Measurements from ENCODE around the gene FBLN1. TPM values are rescaled to one million over a fixed set of nuclear protein-coding genes. Genes with fewer than 3 reads are reported as not detected.

Gene FBLN1
- total RNA-seq, 1 experiment from 2014 or later = 183 TPM

- TF ChIP-seq ARID4B (CRISPR knock-in tag; IDR thresholded peaks at IDR 0.05; ENCODE audit: borderline replicate concordance) (no peak), ATF2 (CRISPR knock-in tag; IDR thresholded peaks at IDR 0.05; ENCODE audit: borderline replicate concordance, low read depth) (no peak), TCF7 (CRISPR knock-in tag; IDR thresholded peaks at IDR 0.05; ENCODE audit: low read depth) (no peak), AR (CRISPR knock-in tag; IDR thresholded peaks at IDR 0.05) (no peak), GABPB1 (CRISPR knock-in tag; IDR thresholded peaks at IDR 0.05) (no peak), MAX (CRISPR knock-in tag; IDR thresholded peaks at IDR 0.05) (peak; percentile 83), ZNF138 (CRISPR knock-in tag; conservative IDR thresholded peaks at IDR 0.05) (no peak), SP1 (CRISPR knock-in tag; conservative IDR thresholded peaks at IDR 0.05) (0 out of 2 replicates have a peak, but pooled peaks have one; percentile 6)
- TF ChIP-seq, protein P1, sequence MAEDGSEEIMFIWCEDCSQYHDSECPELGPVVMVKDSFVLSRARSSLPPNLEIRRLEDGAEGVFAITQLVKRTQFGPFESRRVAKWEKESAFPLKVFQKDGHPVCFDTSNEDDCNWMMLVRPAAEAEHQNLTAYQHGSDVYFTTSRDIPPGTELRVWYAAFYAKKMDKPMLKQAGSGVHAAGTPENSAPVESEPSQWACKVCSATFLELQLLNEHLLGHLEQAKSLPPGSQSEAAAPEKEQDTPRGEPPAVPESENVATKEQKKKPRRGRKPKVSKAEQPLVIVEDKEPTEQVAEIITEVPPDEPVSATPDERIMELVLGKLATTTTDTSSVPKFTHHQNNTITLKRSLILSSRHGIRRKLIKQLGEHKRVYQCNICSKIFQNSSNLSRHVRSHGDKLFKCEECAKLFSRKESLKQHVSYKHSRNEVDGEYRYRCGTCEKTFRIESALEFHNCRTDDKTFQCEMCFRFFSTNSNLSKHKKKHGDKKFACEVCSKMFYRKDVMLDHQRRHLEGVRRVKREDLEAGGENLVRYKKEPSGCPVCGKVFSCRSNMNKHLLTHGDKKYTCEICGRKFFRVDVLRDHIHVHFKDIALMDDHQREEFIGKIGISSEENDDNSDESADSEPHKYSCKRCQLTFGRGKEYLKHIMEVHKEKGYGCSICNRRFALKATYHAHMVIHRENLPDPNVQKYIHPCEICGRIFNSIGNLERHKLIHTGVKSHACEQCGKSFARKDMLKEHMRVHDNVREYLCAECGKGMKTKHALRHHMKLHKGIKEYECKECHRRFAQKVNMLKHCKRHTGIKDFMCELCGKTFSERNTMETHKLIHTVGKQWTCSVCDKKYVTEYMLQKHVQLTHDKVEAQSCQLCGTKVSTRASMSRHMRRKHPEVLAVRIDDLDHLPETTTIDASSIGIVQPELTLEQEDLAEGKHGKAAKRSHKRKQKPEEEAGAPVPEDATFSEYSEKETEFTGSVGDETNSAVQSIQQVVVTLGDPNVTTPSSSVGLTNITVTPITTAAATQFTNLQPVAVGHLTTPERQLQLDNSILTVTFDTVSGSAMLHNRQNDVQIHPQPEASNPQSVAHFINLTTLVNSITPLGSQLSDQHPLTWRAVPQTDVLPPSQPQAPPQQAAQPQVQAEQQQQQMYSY (CRISPR knock-in tag; IDR thresholded peaks at IDR 0.05) = no peak
Measured at GRCh38 chr22:45628515-45628914, 125.8 kb downstream of the FBLN1 start (continued).

DNA sequence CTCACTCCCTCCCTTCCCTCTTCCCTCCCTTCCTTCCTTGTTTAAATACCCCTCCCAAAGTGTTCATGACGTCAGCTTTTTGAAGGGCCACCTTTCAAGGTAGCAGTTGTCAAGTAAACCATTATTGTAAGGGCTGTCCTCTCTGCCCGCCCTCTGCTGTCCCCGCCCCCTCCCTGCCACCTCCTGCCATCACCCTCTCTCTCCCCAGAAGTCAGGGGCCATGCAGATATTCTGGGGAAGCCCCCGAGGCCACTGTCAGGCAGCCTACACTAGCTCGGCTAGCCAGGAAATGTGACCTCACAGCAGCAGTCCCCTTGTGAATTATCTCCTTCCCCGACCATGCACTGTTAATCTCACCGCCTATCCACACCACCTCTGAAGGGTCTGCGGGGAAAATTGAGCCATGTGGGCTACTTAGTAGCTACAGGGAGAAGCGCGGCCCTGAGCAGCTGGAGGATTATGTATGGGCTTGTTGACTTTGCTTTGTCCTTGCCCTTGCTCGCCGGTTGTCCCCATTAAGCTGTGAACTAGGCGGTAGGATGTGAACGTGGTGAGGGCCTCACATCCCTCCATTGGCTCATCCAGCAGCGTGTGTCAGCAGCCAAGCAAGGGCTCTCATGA is 126.9 kb downstream of the FBLN1 start:
- ATAC-seq (peak; percentile 34), DNase-seq (ENCODE audit: low spot score) (no peak)
- H3K27ac Mint-ChIP-seq = peak overlapping the region; percentile 90
- ChIA-PET CTCF (interaction anchor here (0.6 to 2.0 kb wide), 13 partner anchors 11 to 1086 kb away, joined by 3 to 10 read pairs (median 4); no protein-coding TSS in a partner anchor), POLR2A (no interaction called here)
- no peaks in the 10 kb centered on the region for H3K36me3 Mint-ChIP-seq
- peaks cover 61% of the 10 kb centered on the region for H3K4me1 Mint-ChIP-seq
- H3K4me3 Mint-ChIP-seq = no peak overlapping the region
- peaks cover 14% of the 10 kb centered on the region for H3K27me3 Mint-ChIP-seq (ENCODE audit: low read depth)
- TF ChIP-seq ZNF121 (CRISPR knock-in tag; IDR thresholded peaks at IDR 0.05) (no peak), GABPB1 (CRISPR knock-in tag; IDR thresholded peaks at IDR 0.05) (0 out of 2 replicates have a peak, but pooled peaks have one; percentile 10), NR2C2 (CRISPR knock-in tag; IDR thresholded peaks at IDR 0.05) (no peak)
- H3K9me3 Mint-ChIP-seq = no peaks in the 10 kb centered on the region
